ENCODE results near the gene CFAP46. TPM values are rescaled to one million over a fixed set of nuclear protein-coding genes. Genes with fewer than 3 reads are reported as not detected.
"Not testable (repeated sequence)": the region's sequence is repeated elsewhere in the genome, so short reads cannot be mapped to it uniquely, and the experiment has no call there.

CFAP46 gene
- total RNA-seq, 1 experiment from 2014 or later, result 11.3 TPM

GRCh38 chr10:132890301-132890700 lies 52.1 kb downstream of the CFAP46 start:
- no peak for DNase-seq (ENCODE audit: low spot score)
- in situ Hi-C loops (cut with HindIII; ENCODE audit: low sequenced_read_pairs), result no loop called here

GRCh38 chr10:132889556-132889955 lies 52.8 kb downstream of the CFAP46 start:
- in situ Hi-C loops (cut with HindIII; ENCODE audit: low sequenced_read_pairs), result no loop called here
- DNase-seq (ENCODE audit: low spot score), result no peak

- no peak for DNase-seq (ENCODE audit: low spot score)
- in situ Hi-C loops (cut with HindIII; ENCODE audit: low sequenced_read_pairs), result no loop called here
Measured at GRCh38 chr10:132888898-132889490, 53.4 kb downstream of the CFAP46 start.

GRCh38 chr10:132888446-132888845 lies 53.9 kb downstream of the CFAP46 start:
- DNase-seq (ENCODE audit: low spot score); in situ Hi-C loops (cut with HindIII; ENCODE audit: low sequenced_read_pairs): not testable (repeated sequence)

- in situ Hi-C loops (cut with HindIII; ENCODE audit: low sequenced_read_pairs), result no loop called here
- DNase-seq (ENCODE audit: low spot score), result no peak
Measured at GRCh38 chr10:132886211-132887099, 55.9 kb downstream of the CFAP46 start.

DNA sequence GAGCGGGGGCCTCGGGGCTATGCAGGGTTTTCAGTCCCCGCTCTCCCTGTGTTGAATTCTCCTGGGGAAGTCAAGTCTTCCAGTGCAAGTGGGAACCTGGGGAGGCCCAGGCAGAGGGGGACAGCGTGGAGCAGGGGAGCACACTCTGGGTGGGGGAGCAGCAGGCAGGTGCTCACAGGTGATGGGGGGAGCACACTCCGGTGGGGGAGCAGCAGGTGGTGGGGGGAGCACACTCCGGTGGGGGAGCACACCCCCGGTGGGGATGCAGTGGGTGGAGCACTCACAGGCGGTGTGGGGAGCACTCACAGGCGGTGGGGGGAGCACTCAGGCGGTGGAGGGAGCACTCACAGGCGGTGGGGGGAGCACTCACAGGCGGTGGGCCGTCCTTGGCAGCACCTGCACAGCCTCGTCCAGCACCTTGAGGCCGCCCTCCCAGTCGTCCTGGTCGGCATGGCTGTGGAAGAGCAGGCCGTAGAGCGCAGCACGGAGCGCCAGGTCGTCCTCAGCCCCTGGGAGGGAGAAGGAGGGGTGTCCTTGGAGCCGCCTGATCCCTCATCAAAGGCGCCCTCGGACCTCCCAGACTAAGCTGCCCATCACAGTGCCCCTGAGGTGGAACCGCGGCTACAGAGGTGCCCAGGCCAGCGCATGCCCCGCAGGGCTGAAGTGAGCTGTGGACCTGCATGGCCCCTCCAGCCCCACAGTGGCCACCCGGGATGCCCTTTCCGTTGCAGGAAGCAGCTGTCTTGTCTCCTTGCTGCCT lies 56.7 kb downstream of the CFAP46 start:
- in situ Hi-C loops (cut with HindIII; ENCODE audit: low sequenced_read_pairs), result no loop called here
- DNase-seq (ENCODE audit: low spot score), result no peak

DNA sequence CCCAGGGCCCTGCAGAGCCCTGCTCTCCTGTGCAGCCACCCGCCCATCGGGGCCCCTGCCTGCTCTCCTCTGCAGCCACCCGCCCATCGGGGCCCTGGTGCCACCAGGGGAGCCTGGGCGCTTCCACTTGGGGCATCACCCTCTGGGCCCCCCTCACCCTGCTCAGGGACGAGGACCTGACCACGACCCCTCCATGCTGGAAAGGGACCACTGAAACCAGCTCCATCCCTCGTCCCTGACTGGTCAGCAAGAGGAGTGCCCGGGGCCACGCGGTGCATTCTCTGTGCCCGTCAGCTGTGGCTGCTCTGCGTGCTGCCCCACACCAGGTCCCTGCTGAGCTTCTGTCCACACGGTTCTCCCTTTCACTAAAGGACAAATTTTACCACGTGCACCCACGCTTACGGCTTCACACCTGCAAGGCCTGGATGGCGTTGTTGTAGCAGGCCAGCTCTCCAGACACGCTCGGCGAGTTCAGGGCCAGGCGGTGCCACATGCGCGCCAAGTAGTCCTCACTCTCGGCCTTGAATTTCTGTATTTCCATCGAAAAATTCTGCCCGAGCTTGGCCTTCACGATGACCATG lies 57.6 kb downstream of the CFAP46 start:
- no peak for DNase-seq (ENCODE audit: low spot score)
- in situ Hi-C loops (cut with HindIII; ENCODE audit: low sequenced_read_pairs), result no loop called here

DNA sequence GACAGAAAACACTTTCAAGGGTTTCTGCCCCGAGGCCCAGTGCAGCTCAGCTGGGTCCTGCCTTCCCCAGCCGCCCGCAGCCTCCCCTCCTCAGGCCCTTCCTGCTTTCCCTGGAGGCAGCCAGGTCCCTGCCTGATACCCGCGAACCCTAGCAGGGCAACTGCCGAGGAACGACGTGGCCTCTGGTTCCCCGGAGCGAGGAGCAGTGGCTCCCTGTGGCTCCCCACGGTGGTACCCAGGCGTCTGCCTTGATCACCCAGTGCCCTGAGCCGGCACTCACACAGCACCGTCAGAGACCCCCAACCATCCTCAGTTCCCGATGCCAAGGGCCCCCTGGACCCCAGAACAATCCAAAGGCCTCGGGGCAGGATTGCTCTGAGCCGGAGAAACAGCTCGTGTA lies 58.3 kb downstream of the CFAP46 start:
- no peak for DNase-seq (ENCODE audit: low spot score)
- in situ Hi-C loops (cut with HindIII; ENCODE audit: low sequenced_read_pairs), result no loop called here

- in situ Hi-C loops (cut with HindIII; ENCODE audit: low sequenced_read_pairs), result no loop called here
- no peak for DNase-seq (ENCODE audit: low spot score)
Measured at GRCh38 chr10:132883391-132883881, 58.9 kb downstream of the CFAP46 start.

DNA sequence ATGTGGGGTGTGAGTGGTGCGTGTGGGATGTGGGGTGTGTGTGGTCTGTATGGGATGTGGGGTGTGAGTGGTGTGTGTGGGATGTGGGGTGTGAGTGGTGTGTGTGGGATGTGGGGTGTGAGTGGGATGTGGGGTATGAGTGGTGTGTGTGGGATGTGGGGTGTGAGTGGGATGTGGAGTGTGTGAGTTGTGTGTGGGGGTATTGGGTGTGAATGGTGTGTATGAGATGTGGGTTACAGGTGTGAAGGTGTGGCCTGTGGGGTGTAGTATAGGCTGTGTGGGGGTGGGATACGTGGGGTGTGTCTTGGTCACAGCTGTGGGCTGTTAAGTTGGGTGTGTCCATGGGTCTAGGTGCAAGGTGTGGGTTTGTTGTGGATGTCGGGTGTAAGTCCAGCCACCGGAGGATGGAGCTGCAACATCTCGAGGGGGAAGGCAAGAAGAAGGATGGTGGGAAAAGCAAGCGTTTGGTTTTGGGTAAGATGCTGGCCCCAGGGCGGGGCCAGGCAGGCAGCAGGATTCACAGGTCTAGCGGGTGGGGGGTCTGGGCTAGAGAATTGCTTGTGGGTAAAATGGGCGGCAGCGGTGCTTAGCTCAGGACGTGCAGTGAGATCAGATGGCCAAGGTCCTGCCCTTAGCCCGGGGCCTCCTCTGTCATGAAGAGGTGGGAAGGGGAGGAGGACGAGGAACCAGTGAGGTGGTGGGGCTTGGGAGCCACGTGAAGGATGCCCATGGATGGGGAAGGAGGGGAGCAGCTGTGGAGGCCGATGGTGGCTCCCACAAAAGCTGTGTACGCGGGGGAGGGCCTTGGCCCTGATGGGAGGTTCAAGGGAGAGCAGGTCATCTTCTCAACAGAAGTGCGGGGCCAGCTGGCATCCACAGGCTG lies 60.1 kb downstream of the CFAP46 start:
- in situ Hi-C loops (cut with HindIII; ENCODE audit: low sequenced_read_pairs), result no loop called here
- no peak for DNase-seq (ENCODE audit: low spot score)

- DNase-seq (ENCODE audit: low spot score), result no peak
- in situ Hi-C loops (cut with HindIII; ENCODE audit: low sequenced_read_pairs), result no loop called here
Measured at GRCh38 chr10:132881186-132881920, 61.0 kb downstream of the CFAP46 start.

DNA sequence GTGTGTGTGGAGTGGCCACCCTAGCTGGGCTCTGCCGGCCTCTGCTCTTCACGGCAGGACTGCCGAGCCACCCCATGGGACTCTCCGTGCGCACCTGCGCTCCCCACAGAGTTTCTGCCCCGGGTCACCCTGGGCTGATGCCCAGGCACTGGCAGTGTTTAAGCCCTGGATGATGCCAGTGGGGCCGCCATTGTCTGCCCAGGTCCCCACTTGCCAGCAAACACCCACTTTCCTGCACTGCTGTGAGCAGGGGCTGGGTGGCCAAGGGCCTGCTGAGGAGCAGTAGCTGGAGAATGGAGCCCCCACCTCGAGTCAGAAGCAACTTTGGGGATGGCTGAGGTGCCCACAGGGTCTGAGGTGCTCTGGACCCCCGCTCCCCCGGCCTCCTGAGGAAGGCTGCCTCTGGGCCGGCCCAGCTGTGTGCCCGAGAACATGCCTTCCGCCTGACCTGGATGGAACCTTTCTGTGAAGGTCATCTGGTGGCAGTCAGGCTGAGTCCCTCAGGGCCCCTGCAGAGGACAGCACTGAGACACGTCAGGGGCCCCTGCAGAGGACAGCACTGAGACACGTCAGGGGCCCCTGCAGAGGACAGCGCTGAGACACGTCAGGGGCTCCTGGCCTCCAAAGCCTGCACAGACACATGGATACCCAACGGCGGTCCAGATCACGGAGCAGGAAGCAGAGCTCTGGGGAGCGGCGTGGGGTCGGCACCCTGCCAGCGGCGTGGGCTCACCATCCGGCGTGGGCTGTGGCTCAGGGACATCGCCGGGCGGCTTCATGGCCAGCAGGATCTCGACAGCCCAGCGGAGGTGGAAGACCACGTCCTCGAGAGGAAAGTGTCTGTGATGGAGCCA lies 62.0 kb downstream of the CFAP46 start:
- in situ Hi-C loops (cut with HindIII; ENCODE audit: low sequenced_read_pairs), result no loop called here

DNA sequence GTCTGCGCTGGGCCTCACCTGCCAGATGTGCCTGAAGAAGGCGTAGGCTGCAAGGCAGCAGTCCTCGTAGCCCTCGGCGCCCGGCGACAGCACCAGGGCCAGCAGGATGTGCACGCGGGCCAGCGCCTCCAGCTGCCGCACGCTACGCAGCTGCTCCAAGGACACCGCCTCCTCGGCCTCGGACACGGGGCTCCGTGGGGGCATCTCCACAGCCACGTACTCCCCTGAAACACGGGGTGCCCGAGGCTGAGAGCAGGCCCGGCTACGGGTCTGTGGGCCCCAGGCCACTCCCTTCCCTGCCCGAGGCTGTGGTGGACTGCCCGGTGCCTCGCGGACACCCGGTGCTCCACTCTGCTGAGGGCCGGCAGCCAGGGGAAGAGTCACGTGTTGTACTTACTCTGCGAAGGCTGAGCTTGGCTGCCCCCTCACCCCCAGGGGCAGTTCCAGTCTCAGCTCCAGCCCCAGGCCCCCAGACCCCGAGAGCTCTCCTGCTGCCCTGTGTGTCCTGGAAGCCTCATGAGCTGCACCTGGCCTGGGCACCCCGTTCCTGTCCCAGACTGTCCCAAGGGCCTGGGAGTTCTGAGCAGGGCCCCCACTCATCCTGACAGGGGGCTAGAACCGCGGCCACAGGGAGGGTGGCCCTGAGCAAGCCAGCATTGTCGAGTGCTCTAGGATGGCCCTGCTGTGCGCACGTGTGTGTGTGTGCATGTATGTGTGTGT lies 62.8 kb downstream of the CFAP46 start:
- no peak for DNase-seq (ENCODE audit: low spot score)
- in situ Hi-C loops (cut with HindIII; ENCODE audit: low sequenced_read_pairs), result no loop called here

More for the DNA sequence above, 62.0 kb downstream of the CFAP46 start:
- no peak for DNase-seq (ENCODE audit: low spot score)

DNA sequence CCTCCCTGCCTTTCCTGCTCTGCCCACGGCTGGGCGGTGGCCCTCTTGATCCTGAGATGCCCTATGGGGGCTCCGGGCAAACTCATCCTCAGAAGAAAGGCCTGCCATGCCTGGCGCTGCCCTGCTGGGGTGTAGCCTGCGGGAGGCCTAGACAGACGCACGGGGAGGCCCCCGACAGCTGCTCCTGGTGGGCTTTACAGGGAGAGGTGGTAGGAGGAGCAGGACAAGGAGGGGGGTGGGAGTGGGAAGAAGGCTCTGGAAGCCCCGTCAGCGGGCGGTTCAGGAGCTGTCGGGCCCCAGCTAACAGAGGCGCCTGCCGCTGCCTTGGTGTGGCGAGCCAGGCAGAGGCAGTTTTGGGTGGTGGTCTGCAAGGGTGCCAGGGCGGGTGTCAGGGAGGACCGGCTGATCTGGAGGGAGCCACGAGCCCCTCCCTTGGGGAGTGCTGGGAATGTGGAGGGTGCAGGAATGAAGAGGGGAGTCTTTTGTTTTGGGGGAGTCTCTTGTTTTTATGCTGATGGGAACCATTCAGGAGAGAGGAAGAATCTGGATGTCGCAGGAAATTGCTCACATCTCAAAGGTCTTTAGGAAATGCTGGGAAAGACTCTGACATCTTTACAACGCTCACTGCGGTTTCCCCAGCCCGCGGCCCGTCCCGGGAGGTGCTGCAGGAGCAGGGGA lies 63.5 kb downstream of the CFAP46 start:
- DNase-seq (ENCODE audit: low spot score), result no peak
- in situ Hi-C loops (cut with HindIII; ENCODE audit: low sequenced_read_pairs), result no loop called here

GRCh38 chr10:132878091-132878729 lies 64.2 kb downstream of the CFAP46 start:
- in situ Hi-C loops (cut with HindIII; ENCODE audit: low sequenced_read_pairs), result no loop called here
- no peak for DNase-seq (ENCODE audit: low spot score)
